ENCODE results near the gene DYNLRB1.

- TF ChIP-seq REST (IDR thresholded peaks at IDR 0.05; ENCODE audit: insufficient read depth in 1 of 2, low read depth in 2 of 2, low read length in 2 of 2) (no peak), SIN3A (IDR thresholded peaks at IDR 0.05; ENCODE audit: borderline replicate concordance, insufficient read depth, low read length) (no peak), TAF1 (IDR thresholded peaks at IDR 0.05; ENCODE audit: borderline replicate concordance, insufficient read depth, low read length) (no peak), POLR2AphosphoS5 (IDR thresholded peaks at IDR 0.05; ENCODE audit: low read depth, low read length) (no peak), FOXP2 (optimal IDR thresholded peaks at IDR 0.05; ENCODE audit: borderline replicate concordance, extremely low read depth, extremely low read length, insufficient read depth) (no peak)
These were observed 43.8 kb upstream of the DYNLRB1 start for GRCh38 chr20:34472246-34472925.
